KMS-11 (cell line): ENCODE data around the gene RETREG1.

Source experiments
- H2AFZ ChIP-seq: fragments of 200-600 bp; sonication (generic); 2 replicates; pipeline ENCODE4 v1.6.1; 2016; ENCODE audit warnings: antibody characterized with exemption, mixed run types, low read depth
- H3K27ac ChIP-seq: fragments of 200-600 bp; sonication (generic); 2 replicates; pipeline ENCODE4 v1.6.1; 2016; ENCODE audit warnings: mild to moderate bottlenecking, mixed run types
- H3K27me3 ChIP-seq: fragments of 200-600 bp; sonication (generic); 2 replicates; pipeline ENCODE4 v1.6.1; 2017; ENCODE audit warnings: mild to moderate bottlenecking, low read depth, mixed run types, moderate library complexity; ENCODE audit not compliant: insufficient read depth
- H3K36me3 ChIP-seq: fragments of 200-600 bp; sonication (generic); 2 replicates; pipeline ENCODE4 v1.6.1; 2017; ENCODE audit warnings: mild to moderate bottlenecking, mixed run types; ENCODE audit not compliant: insufficient read depth
- H3K4me1 ChIP-seq: fragments of 200-600 bp; sonication (generic); 2 replicates; pipeline ENCODE4 v1.6.1; 2016; ENCODE audit warnings: mild to moderate bottlenecking, low read depth, mixed run types; ENCODE audit not compliant: poor library complexity, severe bottlenecking
- H3K4me2 ChIP-seq: fragments of 200-600 bp; sonication (generic); 2 replicates; pipeline ENCODE4 v1.7.0; 2016; ENCODE audit warnings: mild to moderate bottlenecking, mixed run types
- H3K4me3 ChIP-seq: fragments of 200-600 bp; sonication (generic); IDR thresholded peaks from 2 replicates; pipeline ENCODE4 v1.6.1; 2017; ENCODE audit warnings: low read depth, low read length, mixed read lengths; ENCODE audit not compliant: insufficient read depth
- H3K79me2 ChIP-seq: fragments of 200-600 bp; sonication (generic); 2 replicates; pipeline ENCODE4 v1.6.1; 2016; ENCODE audit warnings: low read depth, mixed run types; ENCODE audit not compliant: insufficient read depth
- H3K9ac ChIP-seq: fragments of 200-600 bp; sonication (generic); 2 replicates; pipeline ENCODE4 v1.6.1; 2016; ENCODE audit warnings: mild to moderate bottlenecking, mixed run types
- H4K20me1 ChIP-seq: fragments of 200-600 bp; sonication (generic); 2 replicates; pipeline ENCODE4 v1.6.1; 2016; ENCODE audit warnings: mild to moderate bottlenecking, mixed run types; ENCODE audit not compliant: insufficient read depth
- TF ChIP-seq, protein P1 (sequence below): fragments of 200-600 bp; sonication (generic); conservative IDR thresholded peaks from 2 replicates; pipeline ENCODE4 v1.6.1; 2017; ENCODE audit warnings: low read depth, mild to moderate bottlenecking, antibody characterized with exemption, low read length, moderate library complexity, mixed read lengths

Gene RETREG1

DNA sequence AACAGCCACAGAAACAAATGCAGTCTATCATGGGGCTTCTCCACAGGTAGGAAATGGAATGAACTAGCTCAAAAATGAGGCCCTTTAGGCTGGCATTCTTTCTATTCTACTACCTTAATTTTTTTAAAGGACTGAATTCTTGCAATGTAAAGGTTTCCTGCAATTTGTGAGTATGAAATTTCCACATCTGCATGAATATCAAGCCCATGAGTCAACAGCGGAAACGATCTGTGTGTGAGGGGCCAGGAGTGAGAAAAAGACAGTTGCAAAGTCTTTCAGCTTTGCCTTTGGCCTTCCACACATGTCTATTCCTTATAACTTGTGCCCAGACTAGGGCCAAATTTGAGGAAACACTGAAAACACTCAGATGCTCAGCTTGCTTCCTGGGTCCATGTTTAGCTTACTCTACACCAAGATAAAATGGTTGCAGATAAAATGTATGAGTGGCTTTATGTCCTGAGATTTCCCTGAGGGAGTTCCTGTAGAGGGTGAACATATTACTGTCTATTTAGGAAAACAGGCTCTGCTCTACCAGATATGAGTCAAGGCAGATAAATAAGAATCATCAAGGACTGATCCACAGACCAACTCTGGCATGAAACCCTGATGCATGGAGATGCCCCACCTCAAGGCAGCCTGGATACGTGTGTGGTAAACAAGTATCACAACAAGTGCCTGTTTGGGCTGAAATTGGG, 46.5 kb downstream of the RETREG1 start:
- Histone ChIP-seq H3K27ac (no peak overlapping the region), H4K20me1 (no peaks in the 10 kb centered on the region), H3K4me3 (no peak overlapping the region), H3K36me3 (no peaks in the 10 kb centered on the region), H3K27me3 (no peaks in the 10 kb centered on the region), H3K4me1 (no peaks in the 10 kb centered on the region), H3K4me2 (no peak overlapping the region), H2AFZ (no peak overlapping the region), H3K79me2 (no peaks in the 10 kb centered on the region), H3K9ac (no peak overlapping the region)
- TF ChIP-seq, protein P1, sequence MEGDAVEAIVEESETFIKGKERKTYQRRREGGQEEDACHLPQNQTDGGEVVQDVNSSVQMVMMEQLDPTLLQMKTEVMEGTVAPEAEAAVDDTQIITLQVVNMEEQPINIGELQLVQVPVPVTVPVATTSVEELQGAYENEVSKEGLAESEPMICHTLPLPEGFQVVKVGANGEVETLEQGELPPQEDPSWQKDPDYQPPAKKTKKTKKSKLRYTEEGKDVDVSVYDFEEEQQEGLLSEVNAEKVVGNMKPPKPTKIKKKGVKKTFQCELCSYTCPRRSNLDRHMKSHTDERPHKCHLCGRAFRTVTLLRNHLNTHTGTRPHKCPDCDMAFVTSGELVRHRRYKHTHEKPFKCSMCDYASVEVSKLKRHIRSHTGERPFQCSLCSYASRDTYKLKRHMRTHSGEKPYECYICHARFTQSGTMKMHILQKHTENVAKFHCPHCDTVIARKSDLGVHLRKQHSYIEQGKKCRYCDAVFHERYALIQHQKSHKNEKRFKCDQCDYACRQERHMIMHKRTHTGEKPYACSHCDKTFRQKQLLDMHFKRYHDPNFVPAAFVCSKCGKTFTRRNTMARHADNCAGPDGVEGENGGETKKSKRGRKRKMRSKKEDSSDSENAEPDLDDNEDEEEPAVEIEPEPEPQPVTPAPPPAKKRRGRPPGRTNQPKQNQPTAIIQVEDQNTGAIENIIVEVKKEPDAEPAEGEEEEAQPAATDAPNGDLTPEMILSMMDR = no peak

DNA sequence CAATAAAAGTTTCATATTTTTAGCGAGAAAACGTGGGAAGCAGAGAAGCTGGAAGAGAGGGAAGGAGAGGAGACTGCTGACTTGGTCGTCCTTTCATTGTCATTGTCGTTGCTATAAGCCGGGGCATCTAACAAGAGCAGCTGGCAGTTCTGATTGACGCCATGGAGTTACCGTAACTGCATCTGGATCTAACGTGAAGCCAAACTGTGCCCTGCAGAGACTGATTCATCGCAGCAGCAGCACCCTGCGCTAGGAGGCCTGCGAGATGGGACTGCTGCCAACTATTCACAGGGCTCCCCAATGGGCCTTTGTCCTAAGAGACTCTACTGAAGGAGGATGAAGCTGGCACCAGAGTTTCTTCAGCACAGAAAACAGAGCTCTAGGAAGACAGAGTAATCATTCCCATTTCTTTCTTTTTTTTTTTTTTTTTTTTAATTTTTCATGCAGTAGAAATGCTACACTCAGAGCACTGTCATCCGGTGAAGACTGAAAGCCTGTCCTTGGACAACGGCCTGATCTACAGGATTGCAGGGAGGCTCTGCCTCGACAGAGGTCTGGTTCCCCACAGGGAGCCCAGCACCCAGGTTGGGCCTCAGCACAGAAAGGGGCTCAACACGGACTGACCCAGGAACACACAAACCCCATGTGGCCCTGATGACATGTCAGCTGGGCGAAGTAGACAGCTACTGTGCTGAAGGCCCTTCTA, 47.8 kb downstream of the RETREG1 start:
- Histone ChIP-seq H3K27ac (no peak overlapping the region), H2AFZ (no peak overlapping the region), H3K4me2 (no peak overlapping the region), H3K9ac (no peak overlapping the region), H3K4me1 (no peaks in the 10 kb centered on the region), H3K27me3 (no peaks in the 10 kb centered on the region), H3K4me3 (no peak overlapping the region), H4K20me1 (no peaks in the 10 kb centered on the region), H3K79me2 (no peaks in the 10 kb centered on the region), H3K36me3 (no peaks in the 10 kb centered on the region)
- TF ChIP-seq, protein P1 = no peak

DNA sequence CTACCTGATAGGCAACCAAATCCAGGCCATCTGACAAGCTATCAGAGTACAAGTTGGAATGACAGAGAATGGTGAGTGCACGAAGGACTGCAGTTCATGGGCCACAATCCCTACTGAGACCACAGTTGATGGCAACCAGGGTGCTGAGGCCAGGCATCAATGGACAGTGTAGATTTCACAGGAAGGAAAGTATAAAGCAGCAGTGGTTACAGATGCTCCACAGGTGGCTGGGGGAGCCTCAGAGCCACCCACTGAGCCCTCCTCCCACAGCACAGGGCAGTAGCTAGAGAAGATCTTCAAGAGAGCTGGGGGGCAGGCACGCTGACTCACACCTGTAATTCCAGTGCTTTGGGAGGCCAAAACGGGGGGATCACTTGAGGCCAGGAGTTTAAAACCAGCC, 49.4 kb downstream of the RETREG1 start:
- Histone ChIP-seq H3K4me2 (no peak overlapping the region), H3K9ac (no peak overlapping the region), H3K36me3 (no peaks in the 10 kb centered on the region), H4K20me1 (no peaks in the 10 kb centered on the region), H3K79me2 (no peaks in the 10 kb centered on the region), H3K27ac (no peak overlapping the region), H3K4me3 (no peak overlapping the region), H3K4me1 (no peaks in the 10 kb centered on the region), H2AFZ (no peak overlapping the region), H3K27me3 (no peaks in the 10 kb centered on the region)
- TF ChIP-seq, protein P1 = no peak

DNA sequence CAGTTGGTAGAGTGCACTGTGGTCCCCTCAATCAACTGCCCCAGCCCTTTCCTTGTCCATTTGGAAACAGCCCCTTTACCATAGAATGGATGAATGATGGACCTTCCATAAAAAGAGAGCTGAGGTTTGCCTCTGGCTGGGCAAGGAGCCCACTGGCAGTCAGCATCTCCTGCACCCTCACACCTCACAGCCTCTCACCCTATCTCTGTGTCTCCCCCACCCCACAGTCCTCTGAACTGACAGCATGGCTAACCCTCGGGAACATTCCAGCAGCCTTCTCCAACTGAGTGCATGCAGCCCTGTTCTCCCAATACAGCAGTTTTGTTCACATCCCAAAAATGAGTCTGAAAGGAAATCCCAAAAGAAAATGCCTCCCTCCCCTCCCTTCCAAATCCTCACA, 51.7 kb downstream of the RETREG1 start:
- TF ChIP-seq, protein P1 = no peak
- Histone ChIP-seq H4K20me1 (no peaks in the 10 kb centered on the region), H3K27ac (no peak overlapping the region), H3K9ac (no peak overlapping the region), H3K79me2 (no peaks in the 10 kb centered on the region), H2AFZ (no peak overlapping the region), H3K4me3 (no peak overlapping the region), H3K4me1 (no peaks in the 10 kb centered on the region), H3K27me3 (no peaks in the 10 kb centered on the region), H3K36me3 (no peaks in the 10 kb centered on the region), H3K4me2 (no peak overlapping the region)
